Suprapubic skin (tissue), 4 donors: ENCODE data around the gene MPPE1.

Experiments
- CTCF ChIP-seq, 2 donors: fragments of 200-600 bp in 1 of 2; fragments of 450-650 bp in 1 of 2; sonication (generic) in 1 of 2; IDR thresholded peaks; one replicate each; pipeline ENCODE4 v1.5.1; 2016 to 2019; ENCODE audit warnings: antibody characterized with exemption in 2 of 2, mild to moderate bottlenecking in 1 of 2, moderate library complexity in 1 of 2
- EP300 ChIP-seq: sonication (generic); formaldehyde crosslinking; IDR thresholded peaks from one replicate; pipeline ENCODE4 v1.6.1; 2017; ENCODE audit warnings: antibody characterized with exemption
- POLR2AphosphoS5 ChIP-seq, 3 donors: sonication (generic); formaldehyde crosslinking; IDR thresholded peaks; one replicate each; pipeline ENCODE4 v1.6.1; 2017; ENCODE audit warnings: antibody characterized with exemption in 3 of 3

DNA sequence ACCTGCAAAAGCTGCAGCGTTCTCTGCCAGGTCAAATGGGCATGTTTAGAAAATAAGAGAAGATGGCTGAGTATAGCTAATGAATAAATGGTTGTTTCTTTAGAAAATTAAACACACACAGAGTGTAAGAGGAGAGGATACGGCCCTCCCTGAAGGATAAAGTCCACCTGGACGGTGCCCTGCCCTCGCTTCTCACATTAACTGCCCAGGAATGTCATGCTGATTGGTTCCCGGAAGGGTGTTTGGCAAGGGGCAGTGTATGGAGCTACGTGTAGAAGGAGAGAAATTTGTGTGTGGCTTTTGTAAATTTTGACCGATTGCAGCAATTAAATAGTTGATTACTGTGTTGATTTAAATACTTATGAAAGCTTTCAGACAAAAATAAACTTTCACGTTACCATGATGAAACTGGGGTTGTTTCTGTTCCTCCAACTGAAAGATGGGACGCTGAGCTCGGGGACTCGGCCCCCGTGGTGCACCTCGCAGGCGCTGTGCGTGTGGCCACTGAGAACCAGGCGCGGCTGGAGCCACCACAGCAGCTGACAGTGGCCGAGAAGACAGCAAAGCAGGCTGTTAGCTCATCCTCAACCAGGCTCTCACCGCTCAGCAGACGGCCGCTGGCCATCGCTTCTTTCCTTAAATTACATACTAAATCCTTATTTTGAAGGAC is 22.7 kb downstream of the MPPE1 start:
- no peak for TF ChIP-seq CTCF (IDR thresholded peaks at IDR 0.05)
- TF ChIP-seq POLR2AphosphoS5 (IDR thresholded peaks at IDR 0.05): no peak
- TF ChIP-seq EP300: no peak
